NCI-H524 treated with DMSO at 0.1 percent for 48 hours (cell line): ENCODE measurements around the gene LRRC4B.
"Not testable (repeated sequence)": the region's sequence is repeated elsewhere in the genome, so short reads cannot be mapped to it uniquely, and the experiment has no call there.

ENCODE experiments used
- DNase-seq: peaks from one replicate; lab custom pipeline; 2025; lab: John Stamatoyannopoulos, UW

LRRC4B gene

GRCh38 chr19:50486823-50487515 is 81.3 kb downstream of the LRRC4B start:
- DNase-seq, result no peak

DNA sequence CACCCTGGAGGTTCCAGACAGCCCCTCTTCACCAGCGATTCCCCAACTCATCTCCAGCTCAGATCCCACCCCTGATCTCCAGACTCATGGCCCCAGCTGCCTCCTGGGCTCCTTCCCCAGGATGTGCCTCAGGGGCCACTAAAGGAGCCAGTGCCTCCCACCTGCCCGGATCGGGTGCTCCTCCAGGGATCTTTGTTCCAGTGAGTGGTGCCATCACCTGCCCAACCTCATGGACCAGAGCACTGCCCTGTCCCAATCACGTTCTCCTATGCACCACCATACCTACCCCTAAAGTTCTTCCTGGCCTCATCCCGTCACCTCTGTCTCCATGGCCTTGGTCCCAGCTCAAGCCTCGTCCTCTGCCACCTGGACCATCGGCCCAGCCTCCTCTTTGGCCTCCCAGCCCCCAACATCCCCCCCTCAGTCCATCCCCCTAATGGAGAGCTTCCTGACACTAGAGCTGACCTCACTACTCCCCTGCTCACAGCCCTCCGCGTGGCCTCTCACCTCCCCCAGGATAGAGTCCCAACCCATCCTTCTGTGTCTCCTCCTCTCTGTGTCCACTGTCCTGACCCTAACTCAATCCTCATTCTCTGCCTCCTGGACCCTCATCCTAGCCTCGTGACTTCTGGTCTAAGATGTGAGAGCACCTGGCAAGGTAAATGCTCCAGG is 82.8 kb downstream of the LRRC4B start:
- DNase-seq, result no peak

DNA sequence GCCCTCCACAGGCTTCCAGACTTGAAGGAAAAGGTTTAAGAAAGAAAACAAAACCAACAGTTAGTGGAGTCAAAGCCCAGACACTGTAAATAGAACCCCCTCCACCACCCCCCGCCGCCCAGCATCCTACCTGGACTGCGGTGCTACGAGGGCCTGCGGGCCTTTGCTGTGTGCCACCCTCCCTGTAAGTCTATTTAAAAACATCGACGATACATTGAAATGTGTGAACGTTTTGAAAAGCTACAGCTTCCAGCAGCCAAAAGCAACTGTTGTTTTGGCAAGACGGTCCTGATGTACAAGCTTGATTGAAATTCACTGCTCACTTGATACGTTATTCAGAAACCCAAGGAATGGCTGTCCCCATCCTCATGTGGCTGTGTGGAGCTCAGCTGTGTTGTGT is 85.3 kb downstream of the LRRC4B start:
- no peak for DNase-seq

- no peak for DNase-seq
Observed at GRCh38 chr19:50482271-50482855, 85.9 kb downstream of the LRRC4B start.

GRCh38 chr19:50481351-50482149 is 86.7 kb downstream of the LRRC4B start:
- no peak for DNase-seq

- DNase-seq, result no peak
Observed at GRCh38 chr19:50480281-50481111, 87.7 kb downstream of the LRRC4B start.

- DNase-seq, result no peak
Observed at GRCh38 chr19:50479761-50480251, 88.4 kb downstream of the LRRC4B start.

GRCh38 chr19:50478901-50479715 is 89.1 kb downstream of the LRRC4B start:
- DNase-seq, result no peak

GRCh38 chr19:50477751-50478515 is 90.3 kb downstream of the LRRC4B start:
- no peak for DNase-seq

- DNase-seq, result no peak
Observed at GRCh38 chr19:50476907-50477238, 91.4 kb downstream of the LRRC4B start.

GRCh38 chr19:50476224-50476906 is 91.9 kb downstream of the LRRC4B start, which contains the start of the genes EMC10 and GARIN5A:
EMC10 (plus strand) TSS chr19:50476507; CDS start chr19:50476545, 38 bp downstream.
GARIN5A (minus strand) TSS chr19:50476848; CDS start chr19:50476388, 460 bp downstream.
- peak; percentile 40 for DNase-seq

DNA sequence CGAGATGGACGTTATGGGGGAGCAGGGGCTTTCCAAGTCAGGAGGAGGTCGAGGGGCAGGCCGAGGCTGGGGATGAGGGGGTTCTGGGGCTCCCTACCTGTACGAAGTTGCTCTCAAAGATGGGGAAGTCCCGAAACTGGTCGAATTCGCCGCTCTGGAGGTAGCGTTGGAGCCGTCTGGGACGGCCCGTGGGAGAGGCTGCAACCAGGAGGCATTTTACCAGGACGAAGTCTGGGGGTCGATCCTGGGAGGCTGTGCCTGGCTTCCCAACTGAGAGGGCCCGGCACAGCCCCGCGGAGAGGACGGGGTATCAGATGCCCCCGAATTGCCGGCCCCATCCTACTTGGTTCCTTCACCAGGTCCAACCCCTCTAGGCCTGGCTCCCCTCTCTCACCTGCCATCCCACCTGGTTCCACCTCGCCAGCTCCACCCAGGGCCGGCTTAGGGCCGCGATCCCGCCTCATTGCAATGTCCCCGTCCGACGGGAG is 92.5 kb downstream of the LRRC4B start:
- DNase-seq, result no peak

DNA sequence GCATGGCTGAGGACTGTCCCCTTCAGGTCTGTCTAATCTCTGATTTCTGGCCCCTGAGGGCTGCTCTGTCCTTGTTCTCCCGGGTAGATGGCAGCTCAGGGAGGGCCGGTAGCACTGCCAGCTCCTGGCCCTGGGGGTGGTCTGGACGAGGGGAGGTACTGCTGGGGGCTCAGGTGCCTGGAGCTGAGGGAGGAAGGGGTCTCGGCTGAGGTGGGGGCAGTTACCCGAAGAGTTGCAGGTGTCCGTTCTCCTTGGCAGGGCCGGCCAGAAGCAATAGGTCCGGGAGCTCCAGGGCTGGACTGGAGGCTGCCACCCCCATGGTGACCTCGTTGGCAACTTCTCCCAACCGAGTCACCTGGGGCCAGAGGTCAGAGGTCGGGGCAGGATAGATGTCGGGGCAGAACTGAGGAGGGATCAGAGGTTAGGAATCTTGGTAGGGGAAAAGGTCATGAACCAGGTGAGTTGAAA is 93.1 kb downstream of the LRRC4B start:
- DNase-seq, result no peak

DNA sequence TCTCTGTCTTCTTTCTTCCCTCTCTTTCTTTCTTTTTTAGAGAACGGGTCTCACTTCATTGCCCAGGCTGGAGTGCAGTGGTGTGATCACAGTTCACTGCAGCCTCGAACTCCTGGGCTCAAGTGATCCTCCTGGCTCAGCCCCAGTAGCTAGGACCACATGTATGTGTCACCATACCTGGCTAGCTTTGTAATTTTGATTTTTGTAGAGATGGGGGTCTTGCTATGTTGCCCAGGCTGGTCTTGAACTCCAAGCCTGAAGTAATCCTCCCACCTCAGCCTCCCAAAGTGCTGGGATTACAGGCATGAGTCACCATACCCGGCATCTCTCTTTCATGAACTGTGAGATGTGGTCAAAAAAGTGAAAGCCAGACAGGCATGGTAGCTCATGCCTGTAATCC is 94.9 kb downstream of the LRRC4B start:
- not testable (repeated sequence) for DNase-seq

- DNase-seq, result no peak
Observed at GRCh38 chr19:50468818-50469217, 99.4 kb downstream of the LRRC4B start.

GRCh38 chr19:50467566-50467965 is 100.7 kb downstream of the LRRC4B start:
- DNase-seq, result no peak
